K562 (cell line): ENCODE measurements around the gene ITPK1.

Source experiments
- HCFC1 ChIP-seq: IDR thresholded peaks from 2 replicates; pipeline ENCODE4 v1.6.1; 2012; ENCODE audit warnings: low read depth, low read length, improper control_type of control experiment
- RFX5 ChIP-seq: IDR thresholded peaks from 2 replicates; pipeline ENCODE4 v1.6.1; 2011; ENCODE audit warnings: low read depth, mild to moderate bottlenecking, improper control_type of control experiment, low read length
- SP2 ChIP-seq: IDR thresholded peaks from 2 replicates; pipeline ENCODE4 v1.6.1; 2011; ENCODE audit warnings: mild to moderate bottlenecking, low read depth, low read length, moderate library complexity; ENCODE audit not compliant: poor library complexity, severe bottlenecking; ENCODE audit errors: extremely low read depth
- TGIF2 ChIP-seq: sonication (generic); formaldehyde crosslinking; IDR thresholded peaks from 2 replicates; pipeline ENCODE4 v1.8.1; 2022; ENCODE audit warnings: mild to moderate bottlenecking, missing genetic modification reagents, moderate library complexity
- TF ChIP-seq, protein P1 (sequence below), 3 experiments: IDR thresholded peaks in 2 of 3; conservative IDR thresholded peaks in 1 of 3; 2 replicates each; pipeline ENCODE4 v1.5.1; 2011 to 2012; ENCODE audit warnings: low read length in 3 of 3, mild to moderate bottlenecking in 3 of 3, control low read depth in 2 of 3, improper control_type of control experiment in 1 of 3, inconsistent platforms in 1 of 3, low read depth in 1 of 3, mixed read lengths in 1 of 3, moderate library complexity in 1 of 3; ENCODE audit not compliant: insufficient read depth in 2 of 3

DNA sequence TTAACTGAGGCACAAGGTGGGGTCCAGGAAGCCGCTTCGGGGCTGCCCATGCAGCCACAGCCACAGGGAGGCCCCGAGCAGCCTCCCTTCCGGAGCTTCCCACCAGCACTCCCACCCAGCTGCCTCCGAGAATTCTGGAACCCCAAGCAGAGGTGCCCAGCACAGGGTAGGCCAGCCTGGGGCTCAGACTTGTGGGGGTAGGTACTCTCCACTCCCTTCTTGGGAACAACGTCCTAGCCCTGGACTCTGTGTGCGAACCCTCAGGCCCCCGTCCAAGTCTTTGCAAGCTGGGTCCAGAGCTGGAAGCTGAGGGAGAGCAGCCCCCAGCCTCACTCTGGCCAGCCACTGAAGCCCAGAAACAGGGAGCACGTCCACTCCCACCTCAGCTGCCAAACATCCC is 16.1 kb downstream of the ITPK1 start:
- TF ChIP-seq SP2 (no peak), RFX5 (no peak), TGIF2 (CRISPR knock-in tag) (no peak), HCFC1 (no peak)
- TF ChIP-seq, protein P1, sequence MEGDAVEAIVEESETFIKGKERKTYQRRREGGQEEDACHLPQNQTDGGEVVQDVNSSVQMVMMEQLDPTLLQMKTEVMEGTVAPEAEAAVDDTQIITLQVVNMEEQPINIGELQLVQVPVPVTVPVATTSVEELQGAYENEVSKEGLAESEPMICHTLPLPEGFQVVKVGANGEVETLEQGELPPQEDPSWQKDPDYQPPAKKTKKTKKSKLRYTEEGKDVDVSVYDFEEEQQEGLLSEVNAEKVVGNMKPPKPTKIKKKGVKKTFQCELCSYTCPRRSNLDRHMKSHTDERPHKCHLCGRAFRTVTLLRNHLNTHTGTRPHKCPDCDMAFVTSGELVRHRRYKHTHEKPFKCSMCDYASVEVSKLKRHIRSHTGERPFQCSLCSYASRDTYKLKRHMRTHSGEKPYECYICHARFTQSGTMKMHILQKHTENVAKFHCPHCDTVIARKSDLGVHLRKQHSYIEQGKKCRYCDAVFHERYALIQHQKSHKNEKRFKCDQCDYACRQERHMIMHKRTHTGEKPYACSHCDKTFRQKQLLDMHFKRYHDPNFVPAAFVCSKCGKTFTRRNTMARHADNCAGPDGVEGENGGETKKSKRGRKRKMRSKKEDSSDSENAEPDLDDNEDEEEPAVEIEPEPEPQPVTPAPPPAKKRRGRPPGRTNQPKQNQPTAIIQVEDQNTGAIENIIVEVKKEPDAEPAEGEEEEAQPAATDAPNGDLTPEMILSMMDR (IDR thresholded peaks at IDR 0.05 in 2 of 3, conservative IDR thresholded peaks at IDR 0.05 in 1 of 3; ENCODE audit: insufficient read depth in 2 of 3, low read depth in 1 of 3, low read length in 3 of 3): no peak
